ENCODE results near the gene HENMT1.

The HENMT1 gene

GRCh38 chr1:108627256-108627655 lies 33.6 kb downstream of the HENMT1 start:
- DNase-seq = no peak

GRCh38 chr1:108624069-108624468 lies 36.8 kb downstream of the HENMT1 start:
- no peak for DNase-seq

DNA sequence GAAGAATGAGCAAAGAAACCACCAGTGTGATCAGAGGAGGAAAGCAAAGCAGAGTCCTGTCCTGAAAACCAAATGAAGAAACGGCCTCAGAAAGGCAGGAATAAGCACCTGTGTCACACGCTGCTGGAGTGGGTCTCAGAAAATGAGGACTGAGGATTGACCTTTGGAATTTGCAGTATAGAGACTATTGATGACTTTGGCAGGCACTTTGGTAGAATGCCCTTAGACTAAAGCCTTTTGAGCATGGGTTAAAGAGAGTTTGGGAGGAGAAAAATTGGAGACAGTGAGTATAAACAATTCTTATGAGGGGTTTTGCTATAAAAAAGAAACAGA lies 43.2 kb downstream of the HENMT1 start:
- DNase-seq = no peak

DNA sequence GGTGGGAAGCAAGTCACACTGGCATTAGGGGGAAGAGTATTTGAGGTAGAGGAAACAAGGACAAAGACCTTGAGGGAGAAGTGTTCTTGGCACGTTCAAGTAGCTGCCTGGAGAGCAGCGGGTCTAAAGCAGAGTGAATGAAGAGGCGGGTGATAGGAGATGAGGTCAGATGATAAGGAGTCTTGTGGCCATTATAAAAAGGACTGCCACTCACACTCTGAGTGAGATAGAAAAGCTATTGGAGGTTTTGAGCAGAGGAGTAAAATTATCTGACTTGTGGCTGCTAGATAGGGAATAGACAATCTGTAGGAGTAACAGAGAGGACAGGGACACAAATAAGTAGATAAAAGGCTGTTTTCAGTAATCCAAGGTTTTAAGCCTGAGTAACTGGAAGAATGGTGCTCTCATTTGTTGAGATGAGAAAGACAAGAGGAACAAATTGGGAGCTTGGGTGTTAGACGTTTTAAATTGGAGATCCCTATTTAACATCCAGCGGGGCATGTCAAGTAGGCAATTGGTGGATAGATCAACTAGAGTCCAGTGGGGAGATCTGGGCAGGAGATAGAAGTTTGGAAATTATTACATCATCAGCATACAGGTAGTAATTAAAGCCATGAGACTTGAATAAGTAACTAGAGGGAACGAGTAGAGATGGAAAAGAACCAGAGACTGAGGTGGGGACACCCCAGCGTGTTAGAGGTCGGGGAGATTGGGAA lies 43.7 kb downstream of the HENMT1 start:
- DNase-seq = no peak

GRCh38 chr1:108615544-108615943 lies 45.3 kb downstream of the HENMT1 start:
- no peak for DNase-seq

DNA sequence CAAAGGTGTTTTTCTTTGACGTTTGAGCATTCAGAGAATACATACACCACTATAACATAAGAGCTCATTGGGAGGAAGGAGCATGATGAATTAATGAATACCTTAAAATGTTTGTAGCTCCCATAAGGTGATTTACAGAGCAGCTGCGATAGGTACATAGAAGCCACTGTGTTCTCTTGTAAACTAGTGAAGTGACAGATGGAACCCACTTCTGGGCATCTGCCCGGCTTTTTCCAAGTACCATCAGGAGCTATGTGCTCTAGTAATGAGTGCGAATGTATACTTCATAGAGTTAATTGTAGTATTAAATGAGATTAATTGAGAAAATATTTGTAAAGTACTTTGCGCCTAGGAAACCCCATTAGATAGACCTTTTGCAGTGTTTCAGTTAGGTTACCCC lies 48.4 kb downstream of the HENMT1 start:
- peak; percentile 87 to 96 for DNase-seq

DNA sequence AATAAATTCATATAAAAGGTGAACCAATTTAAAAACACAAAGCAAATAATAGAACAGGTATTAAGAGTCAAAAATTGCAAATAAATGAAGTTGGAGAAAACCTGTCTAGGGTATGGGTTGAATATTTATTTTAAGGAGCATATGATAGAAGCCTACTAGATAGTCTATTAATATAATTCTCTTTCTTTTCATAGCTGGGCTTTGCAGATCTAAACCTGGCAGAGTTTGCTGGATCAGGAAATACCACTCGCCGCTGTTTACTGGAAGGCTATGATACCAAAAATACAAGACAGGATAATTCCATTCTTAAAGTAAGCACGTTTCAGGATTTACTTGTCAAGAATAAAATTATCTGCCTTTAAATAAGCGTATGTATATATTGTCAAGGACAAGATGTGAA lies 48.9 kb downstream of the HENMT1 start:
- no peak for DNase-seq

DNA sequence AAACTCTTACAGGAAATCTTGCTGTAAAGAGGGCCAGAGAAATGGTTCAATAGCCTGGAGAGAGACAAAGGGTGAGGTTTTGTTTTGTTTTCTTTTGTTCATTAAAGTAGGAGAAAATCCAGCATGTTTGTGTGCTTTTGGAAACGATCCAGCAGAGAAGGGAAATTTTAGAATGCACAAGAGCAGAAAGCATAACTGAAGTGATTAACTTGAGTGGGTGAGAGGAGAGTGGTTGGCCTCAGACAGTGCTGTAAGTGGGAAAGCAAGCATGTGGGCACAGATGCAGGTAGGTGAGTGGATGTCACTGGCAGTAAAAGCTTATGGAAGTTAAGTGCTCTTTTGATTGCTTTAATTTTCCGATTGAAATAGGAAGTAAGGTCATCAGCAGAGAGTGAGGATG lies 50.8 kb downstream of the HENMT1 start:
- DNase-seq = peak; percentile 82 to 94

- DNase-seq = peak; percentile 75 to 76
These were observed 51.3 kb downstream of the HENMT1 start for GRCh38 chr1:108609483-108610049.

GRCh38 chr1:108606478-108606877 lies 54.4 kb downstream of the HENMT1 start:
- DNase-seq = no peak

- DNase-seq = no peak
These were observed 55.3 kb downstream of the HENMT1 start for GRCh38 chr1:108605633-108606032.

GRCh38 chr1:108601708-108602410 lies 59.0 kb downstream of the HENMT1 start:
- no peak for DNase-seq

GRCh38 chr1:108600504-108600903 lies 60.4 kb downstream of the HENMT1 start:
- DNase-seq = no peak

DNA sequence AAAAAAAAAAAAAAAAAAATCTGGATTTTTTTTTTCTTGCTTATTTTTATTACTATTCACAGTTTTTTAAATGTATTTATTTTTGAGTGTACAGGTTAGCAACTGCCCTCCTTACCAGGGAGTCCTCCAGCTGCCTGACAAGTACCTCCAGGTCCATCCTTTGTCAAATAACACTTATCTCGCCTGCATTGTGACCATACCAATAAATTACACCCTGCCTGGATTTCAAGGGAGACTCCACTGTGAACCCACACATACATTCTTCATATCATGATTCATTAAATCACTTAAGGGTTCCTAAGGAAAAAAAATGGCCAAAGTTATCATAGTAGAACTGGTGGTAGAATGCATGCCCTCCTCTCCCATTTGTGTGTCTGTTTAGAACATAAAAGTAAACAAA lies 62.6 kb downstream of the HENMT1 start:
- no peak for DNase-seq
